AG20443 (cell line): Measurements from ENCODE around the gene DND1.
"Not testable (repeated sequence)": the region's sequence is repeated elsewhere in the genome, so short reads cannot be mapped to it uniquely, and the experiment has no call there.

Experiments used
- DNase-seq: peaks from one replicate; pipeline ENCODE4 v3.0.0; 2012; ENCODE audit warnings: low spot score, mixed read lengths

DND1 gene

GRCh38 chr5:140672455-140673186 lies 755 bp downstream of the DND1 start:
- DNase-seq: peak; percentile 20

- no peak for DNase-seq
Measured at GRCh38 chr5:140671472-140672125, 1.8 kb downstream of the DND1 start.

- not testable (repeated sequence) for DNase-seq
Measured at GRCh38 chr5:140671035-140671434, 2.3 kb downstream of the DND1 start.

- DNase-seq: peak; percentile 97
Measured at GRCh38 chr5:140664359-140665119, 8.8 kb downstream of the DND1 start, which contains the start of gene WDR55. TSS of gene WDR55 (plus strand) at chr5:140664904. CDS start at chr5:140664913, 9 bp downstream.

GRCh38 chr5:140664030-140664358 lies 9.4 kb downstream of the DND1 start:
- no peak for DNase-seq

- not testable (repeated sequence) for DNase-seq
Measured at GRCh38 chr5:140660371-140660770, 13.0 kb downstream of the DND1 start.

- DNase-seq: no peak
Measured at GRCh38 chr5:140658870-140659269, 14.5 kb downstream of the DND1 start.

- peak; percentile 22 for DNase-seq
Measured at GRCh38 chr5:140647042-140647419, 26.3 kb downstream of the DND1 start.

GRCh38 chr5:140642718-140643117 lies 30.7 kb downstream of the DND1 start:
- peak; percentile 56 for DNase-seq

GRCh38 chr5:140641716-140642115 lies 31.7 kb downstream of the DND1 start:
- DNase-seq: no peak

GRCh38 chr5:140639148-140639981 lies 34.0 kb downstream of the DND1 start, which contains the start of gene TMCO6:
TSS of gene TMCO6 (plus strand) at chr5:140639451. CDS start at chr5:140639528, 77 bp downstream.
- DNase-seq: peak; percentile 100

- not testable (repeated sequence) for DNase-seq
Measured at GRCh38 chr5:140638898-140639147, 34.6 kb downstream of the DND1 start.

GRCh38 chr5:140637371-140638100 lies 35.8 kb downstream of the DND1 start:
- no peak for DNase-seq

- no peak for DNase-seq
Measured at GRCh38 chr5:140635291-140636257, 37.8 kb downstream of the DND1 start.

- DNase-seq: no peak
Measured at GRCh38 chr5:140634103-140634502, 39.3 kb downstream of the DND1 start.

GRCh38 chr5:140633501-140633900 lies 39.9 kb downstream of the DND1 start:
- no peak for DNase-seq

GRCh38 chr5:140633021-140633471 lies 40.3 kb downstream of the DND1 start, which contains the start of gene CD14:
TSS of gene CD14 (minus strand) at chr5:140633175. CDS start at chr5:140633071, 104 bp downstream.
- peak; percentile 67 for DNase-seq

- peak; percentile 39 for DNase-seq
Measured at GRCh38 chr5:140632366-140633020, 40.9 kb downstream of the DND1 start.

GRCh38 chr5:140631831-140632365 lies 41.5 kb downstream of the DND1 start:
- DNase-seq: no peak
